GM18517 (cell line): ENCODE measurements around the gene RASGRP4.
"Not testable (repeated sequence)": the region's sequence is repeated elsewhere in the genome, so short reads cannot be mapped to it uniquely, and the experiment has no call there.

Experiments
- ATAC-seq: cut with Tn5 transposase; IDR thresholded peaks from one replicate; pipeline ENCODE4 v1.9.1; 2021; ENCODE audit warnings: mild to moderate bottlenecking, moderate library complexity; ENCODE audit not compliant: unreplicated experiment

Gene RASGRP4

DNA sequence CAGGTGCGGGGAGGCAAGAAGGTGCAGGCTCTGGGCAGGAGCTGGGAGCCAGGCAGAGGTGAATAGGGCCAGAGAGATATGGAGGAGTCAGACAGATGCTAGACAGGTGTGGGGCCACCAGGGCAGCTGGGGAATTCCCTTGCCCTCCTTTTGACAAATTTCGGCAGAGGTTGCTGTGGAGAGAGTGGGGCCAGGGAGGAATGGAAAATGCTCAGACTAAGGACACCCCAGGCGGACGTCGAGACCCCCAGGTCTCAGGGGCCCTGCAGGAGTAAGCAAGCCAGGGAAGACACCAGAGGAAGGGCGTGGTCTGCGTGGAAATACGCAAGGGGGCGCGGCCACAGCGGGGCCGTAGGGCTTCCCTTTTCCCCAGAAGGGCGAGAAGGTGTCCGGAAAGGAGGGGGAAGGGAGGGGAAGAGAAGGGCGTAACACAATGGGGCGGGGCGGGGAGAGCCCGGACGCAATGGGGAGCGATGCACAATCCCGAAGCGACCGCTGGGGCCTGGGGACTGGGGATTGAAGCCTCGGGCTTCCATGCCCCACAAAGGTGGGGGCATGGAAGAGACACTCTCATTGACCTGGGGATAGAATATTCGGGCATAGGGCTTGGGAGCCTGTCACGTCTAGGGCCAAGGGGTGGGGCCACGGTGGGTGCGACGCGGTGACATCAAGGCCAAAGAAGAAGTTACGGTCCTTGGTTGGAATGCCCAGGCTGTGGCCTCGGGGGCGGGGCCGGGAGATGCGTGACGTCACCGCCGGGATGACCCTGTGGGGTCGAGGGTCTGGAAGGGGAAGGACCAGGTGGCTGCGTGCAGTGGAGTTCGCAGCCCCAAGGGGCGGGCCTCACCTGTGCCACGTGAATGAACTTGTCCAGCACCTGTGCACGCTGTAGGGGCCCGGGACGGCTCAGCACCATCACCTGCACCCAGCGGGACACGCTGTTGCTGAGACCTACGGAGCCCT is 8.2 kb downstream of the RASGRP4 start:
- ATAC-seq: no peak

DNA sequence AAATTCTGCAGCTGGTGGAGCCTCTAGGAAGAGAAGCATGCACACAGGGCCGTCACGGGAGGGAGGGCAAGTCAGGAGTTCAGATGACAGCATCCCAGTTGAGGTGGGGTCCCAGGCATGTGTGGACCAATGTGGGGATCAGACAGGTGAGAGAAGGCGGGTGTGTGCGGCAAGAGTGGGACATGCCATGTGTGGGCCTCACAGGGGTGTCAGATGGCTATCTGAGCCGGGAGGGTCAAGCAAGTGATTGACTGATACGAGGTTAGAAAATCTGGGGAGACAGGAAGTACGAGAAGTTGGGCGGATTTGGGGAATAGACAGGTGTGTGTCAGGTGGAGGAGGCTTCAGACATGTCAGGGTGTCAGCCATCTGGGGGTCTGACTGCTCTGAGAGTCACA is 8.9 kb downstream of the RASGRP4 start:
- ATAC-seq: no peak

DNA sequence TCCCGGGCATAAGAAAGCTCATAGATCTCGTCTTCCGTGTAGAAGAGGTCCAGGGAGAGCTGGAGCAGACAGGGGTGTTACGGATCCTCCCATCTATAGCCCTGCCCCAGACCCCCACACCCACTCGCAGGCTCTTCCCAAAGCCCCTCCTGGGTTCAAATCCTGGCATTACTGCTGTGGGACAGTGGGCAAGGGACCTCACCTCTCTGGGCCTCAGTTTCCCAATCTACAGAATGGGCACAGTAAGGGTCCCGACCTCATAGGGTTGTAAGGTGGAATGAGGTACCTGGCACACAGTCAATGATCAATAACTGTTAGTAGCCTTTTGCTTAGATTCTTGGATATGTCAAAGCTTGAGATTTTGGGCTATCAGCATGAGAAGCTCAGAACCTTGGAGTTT is 12.6 kb downstream of the RASGRP4 start:
- ATAC-seq: no peak

DNA sequence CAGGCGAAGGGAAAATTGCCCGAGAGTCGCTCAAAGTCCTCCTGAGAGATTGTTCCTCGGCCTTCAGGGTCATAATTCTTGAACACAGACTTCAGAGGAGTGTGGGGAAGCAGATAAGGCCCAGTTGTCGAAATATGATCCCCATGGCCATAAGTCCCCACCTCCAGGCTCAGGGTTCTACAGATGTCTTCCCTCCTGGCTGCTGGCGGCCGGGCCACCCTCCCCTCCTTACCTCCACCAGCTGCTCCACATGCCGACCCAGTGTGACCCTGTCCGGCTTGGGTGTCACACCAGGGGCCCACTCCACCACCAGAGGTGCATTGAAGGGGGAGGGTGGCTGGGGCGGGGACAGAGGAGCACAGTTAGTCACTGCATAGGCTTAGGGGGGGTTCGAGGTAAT is 13.1 kb downstream of the RASGRP4 start:
- ATAC-seq: no peak

DNA sequence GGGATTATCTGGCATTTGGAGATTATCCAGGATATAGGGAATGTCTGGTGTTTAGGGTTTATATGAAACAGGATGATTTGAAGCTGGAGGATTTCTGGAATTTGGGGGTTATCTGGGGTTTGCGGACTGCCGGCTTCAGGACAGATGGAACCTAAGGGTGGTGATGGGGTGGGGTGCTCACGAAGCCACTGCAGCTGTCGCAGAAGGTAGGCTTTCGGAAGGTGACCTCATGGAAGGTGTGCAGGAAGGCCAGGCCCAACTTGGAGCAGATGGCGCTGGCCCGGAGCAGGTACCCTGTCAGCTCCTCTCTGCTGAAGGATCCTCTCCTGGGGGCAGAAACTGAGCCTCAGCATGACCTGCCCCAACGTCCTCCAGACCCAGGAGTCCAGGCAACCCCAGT is 13.5 kb downstream of the RASGRP4 start:
- no peak for ATAC-seq

DNA sequence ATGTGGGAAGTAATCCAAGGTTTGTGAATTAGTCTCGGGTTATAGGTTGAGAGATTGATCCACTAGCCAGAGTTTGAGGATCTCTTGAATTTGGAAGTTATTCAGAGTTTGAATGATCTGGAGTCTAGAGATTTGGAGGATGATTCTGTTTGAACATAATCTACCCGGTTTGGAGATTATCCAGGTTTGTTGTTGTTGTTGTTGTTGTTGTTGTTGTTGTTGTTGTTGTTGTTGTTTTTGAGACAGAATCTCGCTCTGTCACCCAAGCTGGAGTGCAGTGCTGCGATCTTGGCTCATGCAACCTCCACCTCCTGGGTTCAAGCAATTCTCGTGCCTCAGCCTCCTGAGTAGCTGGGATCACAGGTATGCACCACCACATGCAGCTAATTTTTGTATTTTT is 14.1 kb downstream of the RASGRP4 start:
- not testable (repeated sequence) for ATAC-seq

DNA sequence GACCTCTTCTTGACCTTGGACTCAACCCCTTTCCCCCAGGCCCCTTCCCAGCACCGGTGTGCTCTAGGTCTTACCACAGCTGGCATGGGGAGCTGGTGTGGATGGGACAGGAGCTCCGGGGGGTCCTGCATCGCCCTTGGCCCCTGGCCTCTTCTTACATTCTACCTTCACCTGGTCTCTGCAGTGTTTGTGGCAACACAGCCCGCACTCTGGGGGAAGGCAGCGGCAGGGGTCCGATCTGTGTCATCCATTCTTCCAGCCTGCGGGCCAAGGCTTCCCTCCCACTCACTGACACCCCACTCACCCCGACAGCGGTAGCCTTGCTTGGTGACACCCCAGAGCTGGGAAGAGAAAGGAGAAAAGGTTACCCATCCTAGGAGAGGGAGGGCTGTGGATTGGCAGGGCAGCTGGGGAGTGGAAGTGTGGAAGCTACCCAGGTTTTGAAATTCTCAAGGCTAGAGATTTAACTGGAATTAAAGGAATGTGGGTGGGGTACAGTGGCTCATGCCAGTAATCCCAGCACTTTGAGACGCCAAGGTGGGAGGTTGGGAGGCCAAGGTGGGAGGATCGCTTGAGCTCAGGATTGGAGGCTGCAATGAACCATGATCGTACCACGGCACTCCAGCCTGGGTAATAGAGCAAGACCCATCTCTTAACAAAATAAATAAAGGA is 14.8 kb downstream of the RASGRP4 start:
- no peak for ATAC-seq

DNA sequence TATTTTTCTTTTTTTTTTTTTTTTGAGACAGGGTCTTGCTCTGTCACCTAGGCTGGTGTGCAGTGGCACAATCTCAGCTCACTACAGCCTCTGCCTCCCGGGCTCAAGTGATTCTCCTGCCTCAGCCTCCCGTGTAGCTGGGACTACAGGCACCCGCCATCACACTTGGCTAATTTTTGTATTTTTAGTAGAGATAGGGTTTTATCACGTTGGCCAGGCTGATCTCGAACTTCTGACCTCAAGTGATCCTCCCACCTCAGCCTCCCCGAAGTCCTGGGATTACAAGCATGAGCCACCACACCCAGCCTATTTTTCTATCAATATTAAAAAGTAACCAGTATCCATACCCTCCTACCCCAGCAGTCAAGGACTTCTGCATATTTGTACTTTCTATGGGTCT is 15.6 kb downstream of the RASGRP4 start:
- not testable (repeated sequence) for ATAC-seq

DNA sequence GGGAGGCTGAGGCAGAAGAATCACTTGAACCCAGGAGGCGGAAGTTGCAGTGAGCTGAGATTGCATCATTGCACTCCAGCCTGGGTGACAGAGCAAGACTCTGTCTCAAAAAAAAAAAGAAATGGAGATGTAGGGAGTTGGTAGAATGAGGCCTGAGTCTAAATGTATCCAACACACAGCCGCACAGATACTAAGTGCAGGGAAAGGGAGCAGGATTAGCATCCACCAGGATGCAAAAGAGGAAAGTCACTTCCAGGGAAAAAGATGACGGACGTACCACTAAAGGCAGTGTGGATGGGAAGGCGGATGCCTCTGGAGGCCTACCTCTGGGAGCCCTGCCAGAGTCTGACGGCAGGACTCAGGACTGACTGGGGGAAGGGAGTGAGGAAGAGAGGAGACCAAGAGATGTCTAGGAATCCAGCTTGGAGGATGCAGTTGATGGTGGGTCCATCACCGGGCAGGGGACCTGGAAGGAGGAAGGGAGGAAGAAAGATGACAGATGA is 16.3 kb downstream of the RASGRP4 start:
- ATAC-seq: no peak

DNA sequence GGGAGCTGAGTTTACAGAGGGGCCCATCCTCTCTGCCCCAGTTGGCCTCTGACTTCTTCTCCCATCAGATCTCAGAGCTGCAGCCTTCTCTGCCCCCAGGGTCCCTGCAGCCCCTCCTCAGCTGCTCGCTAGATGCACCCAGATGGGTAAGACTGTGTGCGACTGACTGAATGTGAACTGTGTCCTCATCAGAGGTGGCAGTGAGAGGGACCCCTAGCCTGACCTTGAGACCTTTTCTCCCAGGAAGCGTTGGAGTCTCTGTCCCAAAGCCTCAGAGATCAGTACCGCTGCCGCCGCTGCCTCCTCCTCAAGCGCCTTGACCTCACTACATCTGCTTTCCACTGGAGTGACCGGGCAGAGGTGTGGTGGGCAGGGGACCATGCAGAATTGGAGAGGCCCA is 20.7 kb downstream of the RASGRP4 start:
- no peak for ATAC-seq

DNA sequence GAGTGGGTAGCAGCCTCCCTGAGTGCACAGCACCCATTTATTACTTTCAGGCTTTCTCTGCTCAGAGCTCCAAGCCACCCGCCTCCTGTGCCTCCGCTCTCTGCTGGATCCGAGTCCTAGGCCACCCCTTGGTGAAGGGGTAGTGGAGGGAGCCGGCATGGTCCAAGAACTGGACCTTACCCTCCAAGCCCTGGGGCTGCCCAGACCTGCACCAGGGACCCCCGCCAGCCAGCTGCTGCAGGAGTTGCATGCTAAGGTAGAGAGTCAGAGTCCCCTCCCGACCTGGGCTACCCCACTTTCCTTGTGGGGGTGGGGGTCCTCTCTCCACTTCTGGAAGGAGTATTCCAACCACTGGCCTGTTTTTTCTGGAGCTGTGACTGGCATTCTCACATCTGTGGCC is 21.2 kb downstream of the RASGRP4 start:
- no peak for ATAC-seq

DNA sequence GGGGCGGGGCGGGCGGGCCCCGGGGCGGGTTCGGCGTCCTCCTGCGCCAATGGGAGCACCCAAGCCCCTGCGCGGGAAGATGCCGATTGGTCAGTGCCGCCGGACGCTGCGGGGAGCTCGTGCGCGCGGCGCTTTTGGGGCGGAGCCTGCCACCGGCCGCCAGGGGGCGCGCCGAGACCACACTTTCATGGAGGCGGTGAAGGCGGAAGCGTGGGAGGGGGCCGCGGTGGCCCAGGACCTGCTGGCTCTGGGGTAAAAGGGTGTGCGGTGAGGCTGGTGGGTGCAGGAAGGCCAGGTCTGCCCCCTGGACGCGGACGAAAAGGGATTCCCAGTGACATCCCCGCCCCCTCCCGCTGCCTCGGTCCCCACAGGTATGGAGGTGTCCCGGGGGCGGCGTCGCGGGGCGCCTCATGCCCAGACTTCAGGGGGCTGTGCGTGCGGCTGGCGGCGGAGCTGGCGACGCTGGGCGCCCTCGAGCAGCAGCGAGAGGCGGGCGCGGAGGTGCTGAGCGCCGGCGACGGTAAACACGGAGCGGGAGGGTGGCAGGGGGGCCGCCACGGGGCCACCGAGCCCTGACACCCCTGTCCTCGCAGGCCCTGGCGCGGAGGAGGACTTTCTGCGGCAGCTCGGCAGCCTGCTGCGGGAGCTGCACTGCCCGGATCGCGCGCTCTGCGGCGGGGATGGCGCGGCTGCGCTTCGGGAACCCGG is 22.9 kb downstream of the RASGRP4 start, which contains the start of gene FAM98C:
Gene FAM98C, plus strand, starts transcription at position 127 of the 708 bp plus-strand sequence. Its CDS starts 61 bp downstream, at position 188.
- ATAC-seq: peak; percentile 87

DNA sequence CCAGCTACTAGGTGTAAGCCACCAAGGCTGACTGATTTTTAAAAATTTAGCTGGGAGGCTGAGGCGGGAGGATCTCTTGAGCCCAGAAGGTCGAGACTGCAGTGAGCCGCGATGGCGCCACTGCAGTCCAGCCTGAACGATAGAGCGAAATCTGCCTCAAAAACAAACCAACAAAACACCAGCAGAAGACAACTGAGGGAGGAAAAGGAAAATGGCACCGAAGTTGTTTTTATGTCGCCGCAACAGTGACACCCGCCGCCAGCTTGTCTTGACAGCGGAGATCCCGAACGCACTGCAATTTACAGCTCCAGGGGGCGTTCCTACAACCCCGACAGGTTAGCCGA is 23.4 kb downstream of the RASGRP4 start:
- no peak for ATAC-seq

DNA sequence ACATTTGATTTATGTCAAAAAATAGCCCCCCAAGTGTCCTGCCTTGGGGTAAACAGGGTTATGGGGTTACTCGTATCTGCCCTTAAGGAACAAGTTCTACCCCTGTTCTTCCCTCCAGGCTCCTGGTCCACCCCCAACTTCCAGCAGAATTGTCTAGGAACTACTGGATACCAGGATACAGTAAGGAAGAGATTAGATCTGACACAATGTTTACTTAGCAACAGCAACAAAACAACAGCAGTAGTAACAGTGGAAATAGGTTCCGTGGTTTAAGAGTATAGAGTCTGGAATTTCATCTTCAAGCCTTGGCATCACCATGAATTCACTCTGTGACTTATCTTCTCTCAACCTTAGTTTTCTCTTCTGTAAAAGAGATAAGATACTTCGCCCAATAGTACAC is 24.9 kb downstream of the RASGRP4 start:
- no peak for ATAC-seq

DNA sequence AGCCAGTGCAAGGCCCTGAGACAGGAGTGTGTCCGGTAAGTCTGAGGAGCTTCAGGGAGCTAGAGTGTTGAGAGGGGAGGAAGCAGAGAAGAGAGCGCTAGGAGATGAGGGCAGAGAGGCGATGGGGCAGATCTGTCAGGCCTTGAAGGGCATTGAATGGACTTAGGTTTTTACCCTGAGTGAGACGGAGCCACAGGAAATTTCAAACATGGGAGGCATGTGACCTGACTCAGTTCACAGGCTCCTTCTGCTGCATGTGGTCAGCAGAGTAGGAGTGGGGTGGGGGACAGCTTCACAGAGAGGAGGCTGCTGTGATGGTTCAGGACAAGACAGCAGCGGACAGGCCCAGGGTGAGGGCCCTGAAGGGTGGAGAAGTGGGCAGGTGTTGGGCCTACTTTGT is 25.7 kb downstream of the RASGRP4 start:
- ATAC-seq: no peak

DNA sequence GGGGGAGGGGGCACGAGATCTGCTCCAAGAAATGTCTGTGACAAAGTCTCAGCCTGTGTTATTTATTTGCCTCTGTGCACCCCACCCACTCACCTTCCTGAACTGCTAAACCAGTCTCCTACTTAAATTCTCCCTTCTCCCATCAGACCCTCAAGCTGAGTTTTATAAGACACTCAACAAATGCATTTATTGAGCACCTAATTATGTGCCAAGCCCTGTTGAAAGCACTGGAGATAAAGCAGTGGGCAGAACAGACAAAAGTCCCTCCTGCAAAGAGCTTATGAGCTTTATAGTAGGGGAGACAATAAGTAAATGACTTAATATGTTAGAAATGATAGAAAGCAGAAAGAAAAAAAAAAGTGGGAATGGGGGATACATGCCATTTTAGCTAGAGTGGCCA is 26.5 kb downstream of the RASGRP4 start:
- ATAC-seq: no peak

DNA sequence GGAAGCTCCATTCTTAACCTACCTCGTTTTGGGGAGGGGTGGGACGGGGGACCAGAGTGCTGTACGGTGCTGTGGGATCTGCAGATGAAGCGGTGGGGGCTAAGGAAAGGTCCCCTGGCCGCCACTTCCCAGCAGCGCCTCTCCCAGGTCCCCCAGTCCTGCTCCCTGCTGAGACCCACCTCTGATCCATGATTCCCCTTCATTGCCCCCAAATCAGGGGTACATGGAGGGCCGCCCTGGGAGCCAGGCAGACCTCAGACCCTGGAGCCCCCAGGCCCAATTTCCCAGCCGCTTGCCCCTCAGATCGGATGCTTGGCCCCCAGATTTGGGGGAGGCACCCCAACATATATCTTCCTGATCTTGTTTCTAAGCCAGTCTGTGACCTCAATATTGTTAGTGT is 26.9 kb downstream of the RASGRP4 start:
- ATAC-seq: no peak

DNA sequence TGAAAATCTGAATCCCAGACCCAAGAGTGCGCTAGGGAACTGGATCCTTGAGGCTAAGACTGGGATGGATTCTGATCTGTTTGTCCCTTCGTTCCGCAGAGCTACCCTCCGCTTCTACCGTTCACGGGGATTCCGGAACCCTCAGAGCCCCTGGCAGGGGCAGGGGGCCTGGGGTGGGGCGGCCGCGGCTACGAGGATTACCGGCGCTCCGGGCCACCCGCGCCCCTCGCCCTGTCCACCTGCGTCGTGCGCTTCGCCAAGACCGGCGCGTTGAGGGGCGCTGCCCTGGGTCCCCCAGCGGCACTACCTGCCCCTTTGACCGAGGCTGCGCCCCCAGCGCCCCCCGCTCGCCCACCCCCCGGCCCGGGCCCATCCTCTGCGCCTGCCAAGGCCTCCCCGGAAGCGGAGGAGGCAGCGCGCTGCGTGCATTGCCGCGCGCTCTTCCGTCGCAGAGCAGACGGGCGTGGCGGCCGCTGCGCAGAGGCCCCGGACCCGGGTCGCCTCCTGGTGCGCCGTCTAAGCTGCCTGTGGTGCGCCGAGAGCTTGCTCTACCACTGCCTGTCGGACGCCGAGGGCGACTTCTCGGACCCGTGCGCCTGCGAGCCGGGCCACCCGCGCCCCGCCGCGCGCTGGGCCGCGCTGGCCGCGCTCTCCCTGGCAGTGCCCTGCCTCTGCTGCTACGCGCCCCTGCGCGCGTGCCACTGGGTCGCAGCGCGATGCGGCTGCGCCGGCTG is 30.5 kb downstream of the RASGRP4 start:
- ATAC-seq: no peak

DNA sequence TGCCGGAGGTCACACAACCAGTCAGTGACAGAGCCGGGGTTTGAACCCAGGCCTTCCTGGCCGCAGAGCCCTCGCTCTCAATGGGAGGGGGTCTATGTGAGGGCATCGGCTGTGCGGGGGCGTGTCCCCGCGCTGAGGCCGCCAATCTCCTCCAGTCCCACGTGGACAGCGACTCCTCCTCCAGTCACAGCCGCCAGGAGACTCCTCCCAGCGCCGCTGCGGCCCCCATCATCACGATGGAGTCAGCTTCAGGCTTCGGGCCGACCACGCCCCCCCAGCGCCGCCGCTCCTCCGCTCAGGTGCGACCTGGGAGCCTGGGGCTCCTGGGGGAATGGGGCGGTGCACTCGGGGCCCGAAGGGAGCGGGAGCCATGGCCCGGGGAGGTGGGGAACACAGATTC is 31.5 kb downstream of the RASGRP4 start:
- ATAC-seq: no peak

DNA sequence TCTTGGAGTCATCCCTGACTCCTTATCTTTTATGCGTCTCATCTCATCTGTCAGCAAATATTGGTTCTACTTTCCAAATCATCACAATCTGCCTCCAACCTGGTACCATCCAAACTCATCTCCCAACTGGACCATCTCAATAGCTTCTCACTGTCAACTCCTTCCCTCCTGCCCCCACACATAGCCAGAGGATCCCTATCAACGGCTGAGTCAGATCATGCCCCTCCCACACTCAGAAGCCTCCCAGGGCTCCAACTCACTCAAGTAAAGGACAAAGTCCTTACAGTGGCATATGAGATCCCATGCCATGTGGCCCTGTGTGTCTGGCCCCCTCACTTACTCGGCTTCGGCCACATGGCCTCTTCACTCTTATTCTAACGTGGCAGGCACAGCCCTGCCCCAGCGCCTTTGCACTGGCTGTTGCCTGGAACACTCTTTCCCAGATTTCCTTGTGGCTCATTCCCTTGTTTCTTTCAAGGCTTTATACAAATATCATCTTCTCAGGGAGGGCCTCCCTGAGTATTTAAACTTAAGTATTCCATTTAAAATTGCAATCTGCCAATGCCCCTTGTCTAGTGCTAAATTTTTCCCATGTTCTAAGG is 33.2 kb downstream of the RASGRP4 start:
- no peak for ATAC-seq
